ENCODE measurements around the gene DGCR6L. TPM values are rescaled to one million over a fixed set of nuclear protein-coding genes. Genes with fewer than 3 reads are reported as not detected.
"Not testable (repeated sequence)": the region's sequence is repeated elsewhere in the genome, so short reads cannot be mapped to it uniquely, and the experiment has no call there.

DGCR6L gene
- total RNA-seq, 1 experiment from 2014 or later: 50.7 TPM

GRCh38 chr22:20354238-20354975 is 34.5 kb upstream of the DGCR6L start:
- no peak for DNase-seq (ENCODE audit: low spot score)
- no TSS peak for BruUV-seq (replicated peaks)
- Histone ChIP-seq H3K4me1 (ENCODE audit: insufficient read depth, low read length, poor library complexity, severe bottlenecking) (no peaks in the 10 kb centered on the region), H3K27me3 (replicated peaks; ENCODE audit: insufficient read depth, low read depth, low read length, poor library complexity) (no peaks in the 10 kb centered on the region), H3K27ac (ENCODE audit: low read depth, low read length, poor library complexity, severe bottlenecking) (no peak overlapping the region), H3K36me3 (ENCODE audit: insufficient read depth, low read length, poor library complexity, severe bottlenecking) (no peaks in the 10 kb centered on the region), H3K9me3 (ENCODE audit: low read depth, low read length, poor library complexity, severe bottlenecking) (no peaks in the 10 kb centered on the region), H3K4me3 (ENCODE audit: low read depth, low read length, poor library complexity, severe bottlenecking) (no peak overlapping the region)
- ChIA-PET POLR2A (ENCODE audit: low non-redundant PET) (no interaction called here), CTCF (no interaction called here)
- intact Hi-C loops (cut with micrococcal nuclease; ENCODE audit: unreplicated experiment): no loop called here
- TF ChIP-seq CTCF (conservative IDR thresholded peaks at IDR 0.05; ENCODE audit: low read depth, low read length): no peak
- no peak for TF ChIP-seq EZH2 (IDR thresholded peaks at IDR 0.05; ENCODE audit: borderline replicate concordance, low read depth, low read length, poor library complexity, severe bottlenecking)

GRCh38 chr22:20352536-20352935 is 32.7 kb upstream of the DGCR6L start:
- intact Hi-C loops (cut with micrococcal nuclease; ENCODE audit: unreplicated experiment): not testable (repeated sequence)

GRCh38 chr22:20346553-20346952 is 26.7 kb upstream of the DGCR6L start:
- H3K9me3 ChIP-seq (ENCODE audit: low read depth, low read length, poor library complexity, severe bottlenecking); H3K36me3 ChIP-seq (ENCODE audit: insufficient read depth, low read length, poor library complexity, severe bottlenecking); POLR2A ChIA-PET (ENCODE audit: low non-redundant PET): not testable (repeated sequence)

More at GRCh38 chr22:20352536-20352935, 32.7 kb upstream of the DGCR6L start:
- POLR2A ChIA-PET (ENCODE audit: low non-redundant PET); DNase-seq (ENCODE audit: low spot score); H3K4me1 ChIP-seq (ENCODE audit: insufficient read depth, low read length, poor library complexity, severe bottlenecking); H3K36me3 ChIP-seq (ENCODE audit: insufficient read depth, low read length, poor library complexity, severe bottlenecking); BruUV-seq (replicated peaks); H3K27me3 ChIP-seq (replicated peaks; ENCODE audit: insufficient read depth, low read depth, low read length, poor library complexity); H3K4me3 ChIP-seq (ENCODE audit: low read depth, low read length, poor library complexity, severe bottlenecking); CTCF ChIA-PET; H3K27ac ChIP-seq (ENCODE audit: low read depth, low read length, poor library complexity, severe bottlenecking); H3K9me3 ChIP-seq (ENCODE audit: low read depth, low read length, poor library complexity, severe bottlenecking): not testable (repeated sequence)

GRCh38 chr22:20338291-20338690 is 18.4 kb upstream of the DGCR6L start:
- POLR2A ChIA-PET (ENCODE audit: low non-redundant PET); H3K36me3 ChIP-seq (ENCODE audit: insufficient read depth, low read length, poor library complexity, severe bottlenecking); CTCF ChIA-PET; BruUV-seq (replicated peaks); H3K9me3 ChIP-seq (ENCODE audit: low read depth, low read length, poor library complexity, severe bottlenecking); H3K4me1 ChIP-seq (ENCODE audit: insufficient read depth, low read length, poor library complexity, severe bottlenecking); H3K27me3 ChIP-seq (replicated peaks; ENCODE audit: insufficient read depth, low read depth, low read length, poor library complexity); H3K4me3 ChIP-seq (ENCODE audit: low read depth, low read length, poor library complexity, severe bottlenecking); intact Hi-C loops (cut with micrococcal nuclease; ENCODE audit: unreplicated experiment); H3K27ac ChIP-seq (ENCODE audit: low read depth, low read length, poor library complexity, severe bottlenecking); DNase-seq (ENCODE audit: low spot score): not testable (repeated sequence)

More at GRCh38 chr22:20346553-20346952, 26.7 kb upstream of the DGCR6L start:
- H3K27me3 ChIP-seq (replicated peaks; ENCODE audit: insufficient read depth, low read depth, low read length, poor library complexity); H3K4me1 ChIP-seq (ENCODE audit: insufficient read depth, low read length, poor library complexity, severe bottlenecking); intact Hi-C loops (cut with micrococcal nuclease; ENCODE audit: unreplicated experiment); CTCF ChIA-PET; H3K27ac ChIP-seq (ENCODE audit: low read depth, low read length, poor library complexity, severe bottlenecking); BruUV-seq (replicated peaks); H3K4me3 ChIP-seq (ENCODE audit: low read depth, low read length, poor library complexity, severe bottlenecking); DNase-seq (ENCODE audit: low spot score): not testable (repeated sequence)

GRCh38 chr22:20337807-20338206 is 17.9 kb upstream of the DGCR6L start:
- not testable (repeated sequence) for H3K4me3 ChIP-seq (ENCODE audit: low read depth, low read length, poor library complexity, severe bottlenecking)

GRCh38 chr22:20336561-20336960 is 16.7 kb upstream of the DGCR6L start:
- DNase-seq (ENCODE audit: low spot score); intact Hi-C loops (cut with micrococcal nuclease; ENCODE audit: unreplicated experiment); H3K27ac ChIP-seq (ENCODE audit: low read depth, low read length, poor library complexity, severe bottlenecking); H3K27me3 ChIP-seq (replicated peaks; ENCODE audit: insufficient read depth, low read depth, low read length, poor library complexity); H3K9me3 ChIP-seq (ENCODE audit: low read depth, low read length, poor library complexity, severe bottlenecking); H3K4me1 ChIP-seq (ENCODE audit: insufficient read depth, low read length, poor library complexity, severe bottlenecking); POLR2A ChIA-PET (ENCODE audit: low non-redundant PET); CTCF ChIA-PET; H3K36me3 ChIP-seq (ENCODE audit: insufficient read depth, low read length, poor library complexity, severe bottlenecking); BruUV-seq (replicated peaks); H3K4me3 ChIP-seq (ENCODE audit: low read depth, low read length, poor library complexity, severe bottlenecking): not testable (repeated sequence)

More at GRCh38 chr22:20337807-20338206, 17.9 kb upstream of the DGCR6L start:
- H3K36me3 ChIP-seq (ENCODE audit: insufficient read depth, low read length, poor library complexity, severe bottlenecking); BruUV-seq (replicated peaks); H3K27ac ChIP-seq (ENCODE audit: low read depth, low read length, poor library complexity, severe bottlenecking); H3K9me3 ChIP-seq (ENCODE audit: low read depth, low read length, poor library complexity, severe bottlenecking); H3K27me3 ChIP-seq (replicated peaks; ENCODE audit: insufficient read depth, low read depth, low read length, poor library complexity); POLR2A ChIA-PET (ENCODE audit: low non-redundant PET); intact Hi-C loops (cut with micrococcal nuclease; ENCODE audit: unreplicated experiment); DNase-seq (ENCODE audit: low spot score); CTCF ChIA-PET; H3K4me1 ChIP-seq (ENCODE audit: insufficient read depth, low read length, poor library complexity, severe bottlenecking): not testable (repeated sequence)

GRCh38 chr22:20328569-20328930 is 8.7 kb upstream of the DGCR6L start:
- POLR2A ChIA-PET (ENCODE audit: low non-redundant PET); H3K9me3 ChIP-seq (ENCODE audit: low read depth, low read length, poor library complexity, severe bottlenecking); H3K4me3 ChIP-seq (ENCODE audit: low read depth, low read length, poor library complexity, severe bottlenecking); intact Hi-C loops (cut with micrococcal nuclease; ENCODE audit: unreplicated experiment); H3K36me3 ChIP-seq (ENCODE audit: insufficient read depth, low read length, poor library complexity, severe bottlenecking); DNase-seq (ENCODE audit: low spot score); BruUV-seq (replicated peaks); H3K4me1 ChIP-seq (ENCODE audit: insufficient read depth, low read length, poor library complexity, severe bottlenecking); H3K27me3 ChIP-seq (replicated peaks; ENCODE audit: insufficient read depth, low read depth, low read length, poor library complexity); H3K27ac ChIP-seq (ENCODE audit: low read depth, low read length, poor library complexity, severe bottlenecking): not testable (repeated sequence)
- CTCF ChIA-PET: interaction anchor here (0.6 kb wide), 1 partner anchor 358 kb away, joined by 4 read pairs; no protein-coding TSS in a partner anchor

All from A673 (cell line).